Spleen (tissue), 7 donors: Measurements from ENCODE around the gene IL36RN.

Source experiments
- CTCF ChIP-seq, 11 experiments: fragments of 200-600 bp in 7 of 11; fragments of 450-650 bp in 4 of 11; sonication (generic) in 4 of 11; IDR thresholded peaks in 8 of 11; conservative IDR thresholded peaks in 3 of 11; 1 replicate in 7 of 11; 2 replicates in 4 of 11; pipeline versions ENCODE4 v1.4.0 to v1.8.0; 2016 to 2021; ENCODE audit warnings: antibody characterized with exemption in 11 of 11, inconsistent platforms in 4 of 11, mild to moderate bottlenecking in 1 of 11
- POLR2A ChIP-seq, 3 donors: fragments of 450-650 bp; IDR thresholded peaks; one replicate each; pipeline ENCODE4 v1.5.1; 2017; ENCODE audit warnings: antibody characterized with exemption in 3 of 3, mild to moderate bottlenecking in 1 of 3
- POLR2AphosphoS5 ChIP-seq, 3 donors: sonication (generic); formaldehyde crosslinking; IDR thresholded peaks; one replicate each; pipeline ENCODE4 v1.5.1; 2017; ENCODE audit warnings: antibody characterized with exemption in 3 of 3
- donor health status: DM: no; HTN: no; CAD: no; lungs with moderate emphysema.
- donor health status: DM: no; HTN: no; CAD: no.
- donor health status: DM: no; HTN: no; CAD: no.

DNA sequence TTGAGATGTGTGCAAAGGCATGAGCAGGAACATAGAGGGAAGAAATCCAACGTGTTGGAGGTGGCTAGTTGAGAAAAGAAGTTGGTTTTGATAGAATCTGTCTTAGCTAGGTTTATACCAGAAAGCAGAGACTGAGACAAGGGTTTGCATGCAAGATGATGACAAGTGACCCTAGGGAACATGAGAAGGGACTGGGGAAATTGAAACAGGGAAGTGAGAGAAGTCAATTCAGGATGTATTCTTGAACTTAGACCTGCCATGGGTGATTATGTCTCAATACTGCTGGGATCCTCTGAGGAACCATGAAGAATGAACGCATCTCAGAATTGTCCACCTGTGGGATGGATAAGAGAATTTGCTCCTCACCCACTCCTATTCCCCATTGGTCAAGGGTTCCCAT lies 33.3 kb upstream of the IL36RN start:
- TF ChIP-seq CTCF (IDR thresholded peaks at IDR 0.05 in 8 of 11, conservative IDR thresholded peaks at IDR 0.05 in 3 of 11), result no peak
- TF ChIP-seq POLR2AphosphoS5 (IDR thresholded peaks at IDR 0.05), result no peak
- TF ChIP-seq POLR2A (IDR thresholded peaks at IDR 0.05), result no peak
